ENCODE results near the gene POU3F3. TPM values are rescaled to one million over a fixed set of nuclear protein-coding genes. Genes with fewer than 3 reads are reported as not detected.
A peak's percentile ranks its signal among the peaks of the same experiment; 100 is the strongest.

Gene POU3F3
- total and polyA plus RNA-seq, 2 of the 8 experiments (the other 6 are each of a cell fraction or from before 2014, with no cell fraction given), result 0.09 TPM; not detected in 1

DNA sequence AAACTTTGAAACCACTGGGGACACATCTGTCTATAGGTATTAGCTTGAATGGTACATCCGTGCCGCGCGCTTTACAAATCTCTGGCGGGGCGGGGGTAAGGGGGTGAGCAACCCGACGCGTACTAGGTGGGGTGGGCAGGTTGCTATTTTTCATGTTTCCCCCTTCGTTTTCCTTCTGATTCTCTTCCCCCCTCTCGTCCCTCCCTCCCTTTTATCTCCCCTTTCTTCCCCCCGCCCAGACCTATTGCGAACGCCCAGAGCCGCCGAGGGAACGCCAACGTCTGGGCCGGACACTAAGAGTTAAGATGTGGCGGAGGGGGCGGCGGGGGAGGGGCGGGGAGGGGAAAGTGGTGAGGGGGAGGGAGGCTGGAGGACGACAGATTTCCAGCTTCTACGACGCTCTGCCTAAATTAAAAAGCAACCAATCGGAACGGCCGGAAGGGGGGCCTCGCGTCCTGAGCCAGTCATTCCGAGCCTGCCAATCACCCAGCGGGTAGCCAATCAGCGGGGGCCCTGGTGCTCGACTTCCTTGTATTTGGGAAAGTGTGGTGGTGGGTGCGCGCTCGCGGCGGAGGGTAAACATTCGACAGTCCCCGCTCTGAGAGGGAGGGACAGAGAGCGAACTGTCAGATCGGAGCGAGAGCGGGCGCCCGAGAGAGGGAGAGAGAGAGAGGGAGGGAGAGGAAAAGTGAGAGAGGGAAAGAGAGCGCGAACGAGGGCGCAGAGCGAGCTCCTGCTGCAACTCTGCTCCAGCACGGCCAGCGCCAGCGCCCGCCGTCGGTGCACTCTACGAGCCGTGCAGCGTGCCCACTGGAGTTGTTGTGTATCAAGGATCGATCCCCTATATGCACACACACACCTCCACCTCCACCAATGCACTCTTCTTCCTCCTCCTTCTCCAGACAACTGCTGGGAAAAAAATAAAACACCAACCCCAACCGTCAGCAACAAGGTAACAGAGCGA is at the start of gene POU3F3 (continued):
- TF ChIP-seq CTCF (IDR thresholded peaks at IDR 0.05; ENCODE audit: control extremely low read depth in 1 of 3, insufficient read depth in 1 of 3, low read depth in 1 of 3, low read length in 3 of 3), result no peak
- TF ChIP-seq SP4 (IDR thresholded peaks at IDR 0.05; ENCODE audit: low read length), result no peak
- no peak for TF ChIP-seq FOSL1 (IDR thresholded peaks at IDR 0.05; ENCODE audit: insufficient read depth, low read depth, low read length)
- TF ChIP-seq POLR2A (IDR thresholded peaks at IDR 0.05; ENCODE audit: control extremely low read depth in 1 of 2, low read depth in 2 of 2, low read length in 2 of 2), result no peak
- no peak; the same call in 1 of the 2 replicates for TF ChIP-seq RBBP5 (IDR thresholded peaks at IDR 0.05; ENCODE audit: borderline replicate concordance, low read depth, low read length)
- TF ChIP-seq, protein P1, sequence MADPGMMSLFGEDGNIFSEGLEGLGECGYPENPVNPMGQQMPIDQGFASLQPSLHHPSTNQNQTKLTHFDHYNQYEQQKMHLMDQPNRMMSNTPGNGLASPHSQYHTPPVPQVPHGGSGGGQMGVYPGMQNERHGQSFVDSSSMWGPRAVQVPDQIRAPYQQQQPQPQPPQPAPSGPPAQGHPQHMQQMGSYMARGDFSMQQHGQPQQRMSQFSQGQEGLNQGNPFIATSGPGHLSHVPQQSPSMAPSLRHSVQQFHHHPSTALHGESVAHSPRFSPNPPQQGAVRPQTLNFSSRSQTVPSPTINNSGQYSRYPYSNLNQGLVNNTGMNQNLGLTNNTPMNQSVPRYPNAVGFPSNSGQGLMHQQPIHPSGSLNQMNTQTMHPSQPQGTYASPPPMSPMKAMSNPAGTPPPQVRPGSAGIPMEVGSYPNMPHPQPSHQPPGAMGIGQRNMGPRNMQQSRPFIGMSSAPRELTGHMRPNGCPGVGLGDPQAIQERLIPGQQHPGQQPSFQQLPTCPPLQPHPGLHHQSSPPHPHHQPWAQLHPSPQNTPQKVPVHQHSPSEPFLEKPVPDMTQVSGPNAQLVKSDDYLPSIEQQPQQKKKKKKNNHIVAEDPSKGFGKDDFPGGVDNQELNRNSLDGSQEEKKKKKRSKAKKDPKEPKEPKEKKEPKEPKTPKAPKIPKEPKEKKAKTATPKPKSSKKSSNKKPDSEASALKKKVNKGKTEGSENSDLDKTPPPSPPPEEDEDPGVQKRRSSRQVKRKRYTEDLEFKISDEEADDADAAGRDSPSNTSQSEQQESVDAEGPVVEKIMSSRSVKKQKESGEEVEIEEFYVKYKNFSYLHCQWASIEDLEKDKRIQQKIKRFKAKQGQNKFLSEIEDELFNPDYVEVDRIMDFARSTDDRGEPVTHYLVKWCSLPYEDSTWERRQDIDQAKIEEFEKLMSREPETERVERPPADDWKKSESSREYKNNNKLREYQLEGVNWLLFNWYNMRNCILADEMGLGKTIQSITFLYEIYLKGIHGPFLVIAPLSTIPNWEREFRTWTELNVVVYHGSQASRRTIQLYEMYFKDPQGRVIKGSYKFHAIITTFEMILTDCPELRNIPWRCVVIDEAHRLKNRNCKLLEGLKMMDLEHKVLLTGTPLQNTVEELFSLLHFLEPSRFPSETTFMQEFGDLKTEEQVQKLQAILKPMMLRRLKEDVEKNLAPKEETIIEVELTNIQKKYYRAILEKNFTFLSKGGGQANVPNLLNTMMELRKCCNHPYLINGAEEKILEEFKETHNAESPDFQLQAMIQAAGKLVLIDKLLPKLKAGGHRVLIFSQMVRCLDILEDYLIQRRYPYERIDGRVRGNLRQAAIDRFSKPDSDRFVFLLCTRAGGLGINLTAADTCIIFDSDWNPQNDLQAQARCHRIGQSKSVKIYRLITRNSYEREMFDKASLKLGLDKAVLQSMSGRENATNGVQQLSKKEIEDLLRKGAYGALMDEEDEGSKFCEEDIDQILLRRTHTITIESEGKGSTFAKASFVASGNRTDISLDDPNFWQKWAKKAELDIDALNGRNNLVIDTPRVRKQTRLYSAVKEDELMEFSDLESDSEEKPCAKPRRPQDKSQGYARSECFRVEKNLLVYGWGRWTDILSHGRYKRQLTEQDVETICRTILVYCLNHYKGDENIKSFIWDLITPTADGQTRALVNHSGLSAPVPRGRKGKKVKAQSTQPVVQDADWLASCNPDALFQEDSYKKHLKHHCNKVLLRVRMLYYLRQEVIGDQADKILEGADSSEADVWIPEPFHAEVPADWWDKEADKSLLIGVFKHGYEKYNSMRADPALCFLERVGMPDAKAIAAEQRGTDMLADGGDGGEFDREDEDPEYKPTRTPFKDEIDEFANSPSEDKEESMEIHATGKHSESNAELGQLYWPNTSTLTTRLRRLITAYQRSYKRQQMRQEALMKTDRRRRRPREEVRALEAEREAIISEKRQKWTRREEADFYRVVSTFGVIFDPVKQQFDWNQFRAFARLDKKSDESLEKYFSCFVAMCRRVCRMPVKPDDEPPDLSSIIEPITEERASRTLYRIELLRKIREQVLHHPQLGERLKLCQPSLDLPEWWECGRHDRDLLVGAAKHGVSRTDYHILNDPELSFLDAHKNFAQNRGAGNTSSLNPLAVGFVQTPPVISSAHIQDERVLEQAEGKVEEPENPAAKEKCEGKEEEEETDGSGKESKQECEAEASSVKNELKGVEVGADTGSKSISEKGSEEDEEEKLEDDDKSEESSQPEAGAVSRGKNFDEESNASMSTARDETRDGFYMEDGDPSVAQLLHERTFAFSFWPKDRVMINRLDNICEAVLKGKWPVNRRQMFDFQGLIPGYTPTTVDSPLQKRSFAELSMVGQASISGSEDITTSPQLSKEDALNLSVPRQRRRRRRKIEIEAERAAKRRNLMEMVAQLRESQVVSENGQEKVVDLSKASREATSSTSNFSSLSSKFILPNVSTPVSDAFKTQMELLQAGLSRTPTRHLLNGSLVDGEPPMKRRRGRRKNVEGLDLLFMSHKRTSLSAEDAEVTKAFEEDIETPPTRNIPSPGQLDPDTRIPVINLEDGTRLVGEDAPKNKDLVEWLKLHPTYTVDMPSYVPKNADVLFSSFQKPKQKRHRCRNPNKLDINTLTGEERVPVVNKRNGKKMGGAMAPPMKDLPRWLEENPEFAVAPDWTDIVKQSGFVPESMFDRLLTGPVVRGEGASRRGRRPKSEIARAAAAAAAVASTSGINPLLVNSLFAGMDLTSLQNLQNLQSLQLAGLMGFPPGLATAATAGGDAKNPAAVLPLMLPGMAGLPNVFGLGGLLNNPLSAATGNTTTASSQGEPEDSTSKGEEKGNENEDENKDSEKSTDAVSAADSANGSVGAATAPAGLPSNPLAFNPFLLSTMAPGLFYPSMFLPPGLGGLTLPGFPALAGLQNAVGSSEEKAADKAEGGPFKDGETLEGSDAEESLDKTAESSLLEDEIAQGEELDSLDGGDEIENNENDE (IDR thresholded peaks at IDR 0.05; ENCODE audit: insufficient replicate concordance, low read length), result no peak
- peak; percentile 43; the same call in 1 of the 2 replicates for TF ChIP-seq TAF1 (IDR thresholded peaks at IDR 0.05; ENCODE audit: low read depth, low read length)
